ENCODE results near the gene OCEL1. TPM values are rescaled to one million over a fixed set of nuclear protein-coding genes. Genes with fewer than 3 reads are reported as not detected.

OCEL1 gene
- total RNA-seq, 1 donor from 2014 or later: 22.4 TPM

GRCh38 chr19:17243211-17243829, 17.3 kb downstream of the OCEL1 start:
- H3K27me3 Mint-ChIP-seq: no peaks in the 10 kb centered on the region
- no peaks in the 10 kb centered on the region for H3K9me3 Mint-ChIP-seq
- no peak for TF ChIP-seq CTCF (IDR thresholded peaks at IDR 0.05)
- peak overlapping the region; percentile 28 for H3K4me3 Mint-ChIP-seq
- H3K4me1 Mint-ChIP-seq: peaks cover 13% of the 10 kb centered on the region
- CTCF ChIA-PET: no interaction called here
- peak overlapping the region; percentile 24 for H3K27ac Mint-ChIP-seq
- no peak for DNase-seq
- POLR2A ChIA-PET: interaction anchor here (0.5 to 2.9 kb wide), 9 partner anchors 17 to 656 kb away, joined by 3 to 16 read pairs (median 4); partner anchors contain the start of genes OCEL1 and USE1
- intact Hi-C loops (cut with micrococcal nuclease): no loop called here
- no peaks in the 10 kb centered on the region for H3K36me3 Mint-ChIP-seq (ENCODE audit: low read depth)
- no peak for ATAC-seq (ENCODE audit: low read depth)

- no peaks in the 10 kb centered on the region for H3K36me3 Mint-ChIP-seq (ENCODE audit: low read depth)
- ATAC-seq (ENCODE audit: low read depth): no peak
- POLR2A ChIA-PET: interaction anchor here (0.5 to 2.9 kb wide), 9 partner anchors 8 to 742 kb away, joined by 3 to 16 read pairs (median 4); partner anchors contain the start of genes OCEL1 and USE1
- H3K4me1 Mint-ChIP-seq: peaks cover 13% of the 10 kb centered on the region
- intact Hi-C loops (cut with micrococcal nuclease): no loop called here
- peak overlapping the region; percentile 24 for H3K27ac Mint-ChIP-seq
- no peak for DNase-seq
- no peak for TF ChIP-seq CTCF (IDR thresholded peaks at IDR 0.05)
- no peaks in the 10 kb centered on the region for H3K9me3 Mint-ChIP-seq
- H3K27me3 Mint-ChIP-seq: no peaks in the 10 kb centered on the region
- CTCF ChIA-PET: interaction anchor here (1.0 kb wide), 1 partner anchor 8 kb away, joined by 3 read pairs; no protein-coding TSS in a partner anchor
- H3K4me3 Mint-ChIP-seq: peak overlapping the region; percentile 65
These were observed 18.0 kb downstream of the OCEL1 start for GRCh38 chr19:17243830-17244617.

GRCh38 chr19:17244618-17245534, 18.9 kb downstream of the OCEL1 start:
- H3K27ac Mint-ChIP-seq: no peak overlapping the region

GRCh38 chr19:17245535-17245984, 19.5 kb downstream of the OCEL1 start, which contains the start of gene NR2F6:
TSS of gene NR2F6 (minus strand) at chr19:17245919. CDS start at chr19:17245220, 699 bp downstream.
- no peaks in the 10 kb centered on the region for H3K9me3 Mint-ChIP-seq

More at GRCh38 chr19:17244618-17245534, 18.9 kb downstream of the OCEL1 start:
- H3K4me1 Mint-ChIP-seq: peaks cover 13% of the 10 kb centered on the region
- DNase-seq (no peak), ATAC-seq (ENCODE audit: low read depth) (no peak)
- TF ChIP-seq CTCF (IDR thresholded peaks at IDR 0.05): no peak
- no peaks in the 10 kb centered on the region for H3K9me3 Mint-ChIP-seq
- no peaks in the 10 kb centered on the region for H3K36me3 Mint-ChIP-seq (ENCODE audit: low read depth)
- intact Hi-C loops (cut with micrococcal nuclease): no loop called here
- no peaks in the 10 kb centered on the region for H3K27me3 Mint-ChIP-seq
- POLR2A ChIA-PET: interaction anchor here (0.6 to 2.9 kb wide), 6 partner anchors 9 to 743 kb away, joined by 3 to 16 read pairs (median 5); partner anchors contain the start of genes OCEL1 and USE1
- peak overlapping the region; percentile 65 for H3K4me3 Mint-ChIP-seq
- CTCF ChIA-PET: interaction anchor here (1.0 kb wide), 1 partner anchor 9 kb away, joined by 3 read pairs; no protein-coding TSS in a partner anchor

More at GRCh38 chr19:17245535-17245984, 19.5 kb downstream of the OCEL1 start, which contains the start of gene NR2F6:
- H3K27me3 Mint-ChIP-seq: no peaks in the 10 kb centered on the region
- intact Hi-C loops (cut with micrococcal nuclease): no loop called here
- H3K4me3 Mint-ChIP-seq: peak within 1 kb of the TSS; percentile 92
- ChIA-PET CTCF (no interaction called here), POLR2A (interaction anchor here (0.5 to 2.0 kb wide), 2 partner anchors 10 to 121 kb away, joined by 5 to 15 read pairs; no protein-coding TSS in a partner anchor)
- H3K36me3 Mint-ChIP-seq (ENCODE audit: low read depth): no peaks in the 10 kb centered on the region
- no peak for TF ChIP-seq CTCF (IDR thresholded peaks at IDR 0.05)
- peaks cover 13% of the 10 kb centered on the region for H3K4me1 Mint-ChIP-seq
- DNase-seq: no peak
- ATAC-seq (ENCODE audit: low read depth): peak; percentile 39
- H3K27ac Mint-ChIP-seq: peak within 1 kb of the TSS; percentile 89
